HEK293 (cell line): Measurements from ENCODE around the gene CTIF.

ENCODE experiments used
- CTCF ChIA-PET: fragments of 350-600 bp; formaldehyde crosslinking; extraction: SDS; loops from one replicate; lab custom pipeline; 2021; ENCODE audit warnings: antibody characterized with exemption; lab: Yijun Ruan, JAX
- POLR2A ChIA-PET: fragments of 300-600 bp; formaldehyde crosslinking; extraction: SDS; loops from one replicate; lab custom pipeline; 2020; ENCODE audit warnings: antibody characterized with exemption, inconsistent platforms; lab: Yijun Ruan, JAX
- H3K27ac ChIP-seq: fragments of 200-500 bp; sonication (Bioruptor generic); 2 replicates; pipeline ENCODE4 v1.5.1; 2014; ENCODE audit warnings: low read depth, low read length, control low read depth, inconsistent platforms; ENCODE audit errors: extremely low read depth
- H3K36me3 ChIP-seq, 2 experiments: fragments of 200-500 bp in 1 of 2; sonication (Bioruptor generic) in 1 of 2; 1 replicate in 1 of 2; 2 replicates in 1 of 2; pipeline ENCODE4 v1.5.1; 2014 to 2017; ENCODE audit warnings: inconsistent platforms in 2 of 2, low read length in 2 of 2; ENCODE audit not compliant: control insufficient read depth in 2 of 2, insufficient read depth in 1 of 2
- H3K4me1 ChIP-seq: fragments of 200-500 bp; sonication (Bioruptor generic); 2 replicates; pipeline ENCODE4 v1.5.1; 2014; ENCODE audit warnings: mild to moderate bottlenecking, low read length, inconsistent platforms; ENCODE audit not compliant: control insufficient read depth, insufficient read depth
- H3K4me3 ChIP-seq: 2 replicates; pipeline ENCODE4 v1.5.1; 2011; ENCODE audit warnings: low read depth, mild to moderate bottlenecking, control low read depth, low read length, moderate library complexity
- H3K9me3 ChIP-seq: fragments of 200-500 bp; sonication (Bioruptor generic); 2 replicates; pipeline ENCODE4 v1.5.1; 2014; ENCODE audit warnings: low read depth, low read length, inconsistent platforms; ENCODE audit not compliant: control insufficient read depth, insufficient read depth
- KLF1 ChIP-seq: fragments of 450-650 bp; formaldehyde crosslinking; IDR thresholded peaks from 2 replicates; pipeline ENCODE4 v1.5.1; 2016; ENCODE audit warnings: missing biosample characterization, missing genetic modification characterization
- KLF16 ChIP-seq: fragments of 450-650 bp; formaldehyde crosslinking; IDR thresholded peaks from 2 replicates; pipeline ENCODE4 v1.5.1; 2017; ENCODE audit warnings: missing biosample characterization, missing genetic modification characterization
- MEIS1 ChIP-seq: sonication (generic); formaldehyde crosslinking; IDR thresholded peaks from 2 replicates; pipeline ENCODE4 v1.8.1; 2022; ENCODE audit warnings: missing genetic modification reagents, mild to moderate bottlenecking, borderline replicate concordance
- RBAK ChIP-seq: fragments of 450-650 bp; formaldehyde crosslinking; IDR thresholded peaks from 2 replicates; pipeline ENCODE4 v1.5.1; 2016; ENCODE audit warnings: missing biosample characterization, missing genetic modification characterization
- SP7 ChIP-seq: fragments of 450-650 bp; formaldehyde crosslinking; IDR thresholded peaks from 2 replicates; pipeline ENCODE4 v1.5.1; 2016; ENCODE audit warnings: missing biosample characterization, missing genetic modification characterization
- ZBTB20 ChIP-seq: fragments of 450-650 bp; formaldehyde crosslinking; IDR thresholded peaks from 2 replicates; pipeline ENCODE4 v1.5.1; 2016; ENCODE audit warnings: missing biosample characterization, missing genetic modification characterization
- ZIC2 ChIP-seq: fragments of 450-650 bp; formaldehyde crosslinking; IDR thresholded peaks from 2 replicates; pipeline ENCODE4 v1.5.1; 2016; ENCODE audit warnings: missing biosample characterization, missing genetic modification characterization
- ZNF121 ChIP-seq: fragments of 450-650 bp; formaldehyde crosslinking; IDR thresholded peaks from 2 replicates; pipeline ENCODE4 v1.5.1; 2016; ENCODE audit warnings: missing biosample characterization, missing genetic modification characterization
- ZNF16 ChIP-seq: fragments of 450-650 bp; formaldehyde crosslinking; IDR thresholded peaks from 2 replicates; pipeline ENCODE4 v1.5.1; 2016; ENCODE audit warnings: low read depth, missing biosample characterization, missing genetic modification characterization
- ZNF354C ChIP-seq: fragments of 450-650 bp; formaldehyde crosslinking; IDR thresholded peaks from 2 replicates; pipeline ENCODE4 v1.5.1; 2016; ENCODE audit warnings: missing biosample characterization, missing genetic modification characterization, low read depth, borderline replicate concordance
- ZNF394 ChIP-seq: fragments of 450-650 bp; formaldehyde crosslinking; IDR thresholded peaks from 2 replicates; pipeline ENCODE4 v1.5.1; 2016; ENCODE audit warnings: missing biosample characterization, missing genetic modification characterization, mild to moderate bottlenecking, moderate library complexity, borderline replicate concordance
- ZNF416 ChIP-seq: fragments of 450-650 bp; formaldehyde crosslinking; IDR thresholded peaks from 2 replicates; pipeline ENCODE4 v1.5.1; 2016; ENCODE audit warnings: missing biosample characterization, missing genetic modification characterization
- ZNF623 ChIP-seq: fragments of 450-650 bp; formaldehyde crosslinking; IDR thresholded peaks from 2 replicates; pipeline ENCODE4 v1.5.1; 2016; ENCODE audit warnings: missing biosample characterization, missing genetic modification characterization
- ZNF658 ChIP-seq: fragments of 450-650 bp; formaldehyde crosslinking; IDR thresholded peaks from 2 replicates; pipeline ENCODE4; 2016; ENCODE audit warnings: missing biosample characterization, missing genetic modification characterization
- ZNF830 ChIP-seq: fragments of 450-650 bp; IDR thresholded peaks from 2 replicates; pipeline ENCODE4 v1.5.0; 2018; ENCODE audit warnings: missing biosample characterization, missing genetic modification characterization, low read depth, mild to moderate bottlenecking, moderate library complexity
- TF ChIP-seq, protein P1 (sequence below): IDR thresholded peaks from 2 replicates; pipeline ENCODE4 v1.6.1; 2011; ENCODE audit warnings: mild to moderate bottlenecking, low read depth, low read length, borderline replicate concordance
- TF ChIP-seq, protein P2 (sequence below): fragments of 450-650 bp; formaldehyde crosslinking; IDR thresholded peaks from 2 replicates; pipeline ENCODE4 v1.5.1; 2016; ENCODE audit warnings: missing biosample characterization, missing genetic modification characterization

The CTIF gene

DNA sequence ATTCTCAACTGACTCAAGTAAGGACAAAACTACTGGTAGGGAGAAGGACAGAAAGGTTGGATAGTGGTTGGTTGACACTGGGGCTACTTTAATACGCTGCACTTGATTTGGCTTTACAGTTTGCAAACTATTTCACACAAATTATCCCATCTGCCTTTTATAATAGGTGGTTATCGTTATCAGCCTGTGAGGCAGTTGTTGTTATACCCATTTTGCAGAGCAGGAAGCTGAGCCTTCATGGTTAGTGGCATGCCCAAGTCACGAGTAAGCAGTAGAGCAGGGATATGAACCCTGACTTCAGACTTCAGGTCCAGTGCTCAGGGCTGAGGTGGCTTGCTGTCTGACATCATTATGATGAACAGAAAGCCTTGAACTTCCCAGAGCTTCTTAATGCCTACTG lies 5.3 kb downstream of the CTIF start:
- no peak overlapping the region for H3K27ac ChIP-seq
- CTCF ChIA-PET = no interaction called here
- H3K9me3 ChIP-seq = no peaks in the 10 kb centered on the region
- TF ChIP-seq ZNF623 (tag by site-specific recombination) = no peak
- TF ChIP-seq ZNF830 (tag by site-specific recombination) = no peak
- no peak for TF ChIP-seq ZNF394 (tag by site-specific recombination)
- TF ChIP-seq MEIS1 (CRISPR knock-in tag) = no peak
- TF ChIP-seq ZNF416 (tag by site-specific recombination) = no peak
- no peak for TF ChIP-seq KLF16 (tag by site-specific recombination)
- no peak for TF ChIP-seq ZNF354C (tag by site-specific recombination)
- TF ChIP-seq, all 188 proteins: peak for 0
- no peaks in the 10 kb centered on the region for H3K36me3 ChIP-seq
- no peak overlapping the region for H3K4me3 ChIP-seq
- peaks cover 25% of the 10 kb centered on the region for H3K4me1 ChIP-seq
- POLR2A ChIA-PET = no interaction called here

DNA sequence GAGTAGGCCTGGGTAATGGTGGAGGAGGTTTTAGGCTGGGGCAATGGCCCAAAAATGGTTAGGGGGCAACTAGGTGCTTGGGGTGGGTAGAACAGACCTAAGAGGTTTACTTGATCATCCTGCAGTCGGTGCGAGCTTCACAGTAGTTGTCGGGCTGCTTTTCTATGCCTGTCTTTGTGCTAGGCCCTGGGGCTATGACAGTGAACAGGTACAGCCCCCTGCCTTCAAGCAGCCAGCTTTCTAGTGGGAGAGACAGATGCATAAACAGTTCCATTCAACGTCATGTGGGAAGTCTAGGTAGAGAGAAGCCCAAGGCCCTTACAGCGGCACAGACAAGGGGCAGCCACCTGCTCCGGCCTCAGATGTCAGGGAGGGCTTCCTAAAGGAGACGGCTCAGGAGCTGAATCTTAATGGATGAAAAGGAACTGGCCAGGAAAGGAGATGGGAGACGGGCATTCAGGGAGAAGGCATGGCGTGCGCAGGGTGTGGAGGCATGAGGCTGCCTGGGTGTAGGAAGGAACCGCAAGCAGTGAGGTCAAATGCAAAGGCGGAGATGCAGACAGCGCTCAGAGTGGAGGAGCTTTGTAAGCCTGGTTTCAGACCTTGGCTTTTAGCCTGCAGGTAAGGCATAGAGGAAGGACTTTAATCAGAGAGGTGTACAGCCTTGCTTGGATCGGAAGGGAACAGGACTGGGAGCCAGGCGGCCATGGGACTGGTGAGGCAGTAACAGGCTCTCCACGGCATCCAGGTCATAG lies 6.0 kb downstream of the CTIF start:
- POLR2A ChIA-PET = no interaction called here
- Histone ChIP-seq H3K4me3 (no peak overlapping the region), H3K4me1 (peaks cover 25% of the 10 kb centered on the region), H3K36me3 (no peaks in the 10 kb centered on the region), H3K27ac (no peak overlapping the region), H3K9me3 (no peaks in the 10 kb centered on the region)
- CTCF ChIA-PET = interaction anchor here (0.6 kb wide), 1 partner anchor 58 kb away, joined by 3 read pairs; no protein-coding TSS in a partner anchor
- TF ChIP-seq, protein P1, sequence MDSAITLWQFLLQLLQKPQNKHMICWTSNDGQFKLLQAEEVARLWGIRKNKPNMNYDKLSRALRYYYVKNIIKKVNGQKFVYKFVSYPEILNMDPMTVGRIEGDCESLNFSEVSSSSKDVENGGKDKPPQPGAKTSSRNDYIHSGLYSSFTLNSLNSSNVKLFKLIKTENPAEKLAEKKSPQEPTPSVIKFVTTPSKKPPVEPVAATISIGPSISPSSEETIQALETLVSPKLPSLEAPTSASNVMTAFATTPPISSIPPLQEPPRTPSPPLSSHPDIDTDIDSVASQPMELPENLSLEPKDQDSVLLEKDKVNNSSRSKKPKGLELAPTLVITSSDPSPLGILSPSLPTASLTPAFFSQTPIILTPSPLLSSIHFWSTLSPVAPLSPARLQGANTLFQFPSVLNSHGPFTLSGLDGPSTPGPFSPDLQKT = no peak
- no peak for TF ChIP-seq ZNF658 (tag by site-specific recombination)
- TF ChIP-seq ZNF16 (tag by site-specific recombination) = no peak
- TF ChIP-seq ZNF121 (tag by site-specific recombination) = no peak
- TF ChIP-seq SP7 = no peak

DNA sequence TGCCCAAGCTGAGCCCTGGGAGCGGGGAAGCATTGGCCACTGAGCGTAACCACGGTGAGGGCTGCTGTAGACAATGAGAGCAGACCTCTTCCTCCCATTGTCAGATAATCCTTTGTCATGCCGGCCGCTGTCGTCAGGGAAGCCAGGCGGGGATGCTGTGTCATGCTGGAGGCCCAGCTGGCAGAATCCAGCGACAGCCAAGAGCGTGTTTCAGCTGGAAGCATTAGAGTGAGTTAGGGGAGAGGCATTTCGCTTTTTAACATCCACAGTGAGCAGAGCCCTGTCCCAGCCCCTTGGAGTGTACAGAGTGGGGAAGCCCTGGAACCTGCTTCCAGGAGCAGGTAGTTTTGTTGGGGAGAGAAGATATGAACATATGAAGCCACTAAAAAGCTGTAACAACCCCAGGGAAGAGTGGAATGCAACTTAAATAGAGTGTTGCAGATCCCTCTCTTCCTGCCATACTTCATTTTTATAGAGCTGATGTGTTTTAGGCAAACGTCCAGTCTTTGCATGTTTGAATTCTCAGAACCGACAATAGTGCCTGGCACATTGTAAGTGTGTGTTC lies 7.0 kb downstream of the CTIF start:
- H3K27ac ChIP-seq = no peak overlapping the region
- TF ChIP-seq RBAK (tag by site-specific recombination) = no peak
- TF ChIP-seq, protein P2, sequence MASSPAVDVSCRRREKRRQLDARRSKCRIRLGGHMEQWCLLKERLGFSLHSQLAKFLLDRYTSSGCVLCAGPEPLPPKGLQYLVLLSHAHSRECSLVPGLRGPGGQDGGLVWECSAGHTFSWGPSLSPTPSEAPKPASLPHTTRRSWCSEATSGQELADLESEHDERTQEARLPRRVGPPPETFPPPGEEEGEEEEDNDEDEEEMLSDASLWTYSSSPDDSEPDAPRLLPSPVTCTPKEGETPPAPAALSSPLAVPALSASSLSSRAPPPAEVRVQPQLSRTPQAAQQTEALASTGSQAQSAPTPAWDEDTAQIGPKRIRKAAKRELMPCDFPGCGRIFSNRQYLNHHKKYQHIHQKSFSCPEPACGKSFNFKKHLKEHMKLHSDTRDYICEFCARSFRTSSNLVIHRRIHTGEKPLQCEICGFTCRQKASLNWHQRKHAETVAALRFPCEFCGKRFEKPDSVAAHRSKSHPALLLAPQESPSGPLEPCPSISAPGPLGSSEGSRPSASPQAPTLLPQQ (tag by site-specific recombination) = no peak
- TF ChIP-seq ZBTB20 = 0 out of 2 replicates have a peak, but pooled peaks have one; percentile 20
- no peak for TF ChIP-seq KLF1 (tag by site-specific recombination)
- TF ChIP-seq ZIC2 (tag by site-specific recombination) = 0 out of 2 replicates have a peak, but pooled peaks have one; percentile 7
- H3K36me3 ChIP-seq = no peaks in the 10 kb centered on the region
- ChIA-PET POLR2A (no interaction called here), CTCF (interaction anchor here (1.6 kb wide), 1 partner anchor 70 kb away, joined by 4 read pairs; no protein-coding TSS in a partner anchor)
- no peaks in the 10 kb centered on the region for H3K9me3 ChIP-seq
- H3K4me1 ChIP-seq = peaks cover 25% of the 10 kb centered on the region
- H3K4me3 ChIP-seq = no peak overlapping the region
